ENCODE measurements around the gene PDGFB.

The PDGFB gene

DNA sequence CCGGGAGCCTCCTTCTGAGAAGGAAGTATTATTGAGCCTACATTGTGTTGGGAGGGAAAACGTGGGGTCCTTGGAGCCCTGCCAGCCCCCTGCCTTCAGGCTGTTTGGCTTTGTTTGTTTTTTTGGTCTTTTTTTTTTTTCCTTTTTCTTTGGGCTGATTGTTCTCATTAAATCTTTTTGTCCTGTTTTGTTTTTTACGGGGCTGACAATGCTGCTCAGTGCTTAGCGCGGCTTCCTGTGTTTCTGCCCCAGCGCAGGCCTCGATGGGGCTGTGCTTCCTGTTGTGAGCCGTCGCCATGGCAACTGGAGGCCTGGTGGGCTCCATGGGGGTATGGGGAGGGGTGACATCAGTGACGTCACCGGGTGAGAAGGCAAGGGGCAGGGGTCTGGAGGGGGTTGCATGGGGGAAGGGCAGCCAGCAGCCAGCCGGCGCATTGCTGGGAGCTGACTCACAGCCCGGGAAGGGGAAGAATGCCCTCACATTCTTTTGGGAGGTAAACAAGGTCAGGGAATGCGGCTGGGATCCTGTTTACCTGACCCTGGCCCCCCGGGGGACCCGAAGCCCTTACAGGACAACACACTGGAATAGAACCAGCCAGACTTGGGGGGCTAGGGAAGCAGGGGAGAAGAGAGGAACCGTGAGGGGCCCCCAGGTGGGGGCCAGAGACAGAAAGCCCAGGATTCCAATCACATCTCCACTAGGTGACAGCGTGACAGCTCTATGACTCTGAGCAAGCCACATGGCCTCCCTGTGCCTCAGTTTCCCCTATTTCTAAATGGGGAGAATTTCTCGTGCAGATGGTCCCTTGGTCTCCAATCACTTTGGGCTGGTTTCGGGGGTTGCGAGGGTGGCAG, 70.1 kb downstream of the PDGFB start:
- peak in 1 of 2 donors; percentile 39 for DNase-seq

DNA sequence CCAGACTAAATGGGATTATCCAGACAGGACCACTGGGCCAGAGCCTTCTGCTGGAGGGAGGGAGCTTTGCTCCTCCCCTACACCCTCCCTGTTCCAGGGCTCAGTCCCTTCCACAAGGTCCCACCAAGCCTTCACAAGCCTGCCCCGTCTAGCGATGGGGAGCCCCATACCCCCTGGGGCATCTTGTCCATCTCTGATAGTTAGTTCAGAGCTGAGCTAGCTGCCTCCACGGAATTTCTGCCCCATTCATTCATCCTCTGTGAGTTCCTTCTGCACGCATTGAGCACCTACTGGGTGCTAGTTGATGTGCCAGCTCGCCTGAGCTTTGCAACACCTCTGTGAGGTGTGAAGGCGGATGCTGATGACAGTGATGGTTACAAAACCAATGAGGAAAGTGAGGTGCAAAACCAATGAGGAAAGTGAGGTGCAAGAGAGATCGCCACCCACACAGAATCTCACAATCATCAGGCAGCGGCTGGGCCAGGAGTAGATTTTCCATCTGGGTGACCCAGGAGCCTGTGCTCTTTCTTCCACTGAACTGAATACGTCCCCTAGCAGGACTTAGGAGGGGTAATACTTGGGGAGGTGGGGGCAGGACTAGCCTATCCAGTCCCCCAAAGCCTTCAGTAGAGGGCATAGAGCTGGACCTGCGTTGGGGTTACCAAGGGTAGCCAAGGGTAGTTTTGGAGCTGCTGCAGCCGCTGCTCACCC, 70.8 kb downstream of the PDGFB start:
- no peak for DNase-seq
